Hematopoietic multipotent progenitor cell (in vitro differentiated cells): Measurements from ENCODE around the gene CENPB. TPM values are rescaled to one million over a fixed set of nuclear protein-coding genes. Genes with fewer than 3 reads are reported as not detected.

Source experiments
- DNase-seq, 3 donors: peaks; one replicate each; pipeline ENCODE4 v3.0.0-alpha.2; 2011 to 2015; ENCODE audit warnings: low read depth in 2 of 3, low spot score in 2 of 3
- total RNA-seq: library from RNA; depleted of rRNA; stranded (reverse); fragments of >200 nt; gene quantifications from one replicate; pipeline ENCODE4 v1.2.3, GENCODE V29; 2012

The CENPB gene
- total RNA-seq, 1 donor = 65.2 TPM

- peak; percentile 75 to 88 (median 84) for DNase-seq
Measured at GRCh38 chr20:3768342-3769130, 18.0 kb downstream of the CENPB start.

GRCh38 chr20:3767427-3768341 lies 18.9 kb downstream of the CENPB start, which contains the start of gene ADISSP:
Gene ADISSP (minus strand): TSS chr20:3767753. CDS start chr20:3760100, 7,653 bp downstream.
- peak; percentile 87 to 97 (median 97) for DNase-seq

- DNase-seq = no peak
Measured at GRCh38 chr20:3767110-3767426, 19.5 kb downstream of the CENPB start.

- no peak for DNase-seq
Measured at GRCh38 chr20:3766422-3767109, 20.0 kb downstream of the CENPB start.

DNA sequence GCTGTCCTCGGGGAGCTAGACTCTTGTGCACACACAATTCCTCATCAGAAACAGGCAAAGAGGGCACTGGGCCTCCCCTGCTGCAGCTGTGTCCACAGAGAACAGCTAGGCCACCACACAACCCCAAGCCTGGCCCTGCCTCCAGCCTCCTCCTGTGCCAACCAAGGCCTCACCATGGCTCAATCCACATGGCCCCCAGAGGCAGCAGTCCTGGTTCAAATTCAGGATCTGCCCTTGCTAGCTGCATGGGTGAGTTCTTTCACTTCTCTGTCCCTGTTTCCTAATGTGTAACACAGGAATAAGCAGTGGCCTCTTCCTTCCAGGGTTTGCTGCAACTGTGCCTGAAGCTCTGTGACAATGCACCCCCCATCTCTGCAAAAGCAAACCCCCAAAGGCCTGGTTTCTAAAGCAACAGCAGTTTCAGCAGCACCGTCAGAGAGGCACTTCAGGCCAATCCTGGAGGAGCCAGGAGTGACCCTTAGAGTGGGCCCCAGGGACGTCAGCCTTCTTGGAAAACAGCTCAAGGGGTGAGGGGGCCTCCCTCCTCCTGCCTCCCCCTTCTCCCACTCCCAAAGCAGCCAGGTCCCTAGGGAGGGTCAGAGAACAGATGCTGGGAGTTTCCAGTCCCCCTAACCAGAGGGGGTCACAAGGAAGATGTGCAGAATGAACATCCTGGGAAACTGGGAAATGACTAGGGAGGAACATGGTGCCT lies 21.2 kb downstream of the CENPB start:
- DNase-seq = no peak

- DNase-seq = no peak
Measured at GRCh38 chr20:3764659-3765058, 21.9 kb downstream of the CENPB start.

DNA sequence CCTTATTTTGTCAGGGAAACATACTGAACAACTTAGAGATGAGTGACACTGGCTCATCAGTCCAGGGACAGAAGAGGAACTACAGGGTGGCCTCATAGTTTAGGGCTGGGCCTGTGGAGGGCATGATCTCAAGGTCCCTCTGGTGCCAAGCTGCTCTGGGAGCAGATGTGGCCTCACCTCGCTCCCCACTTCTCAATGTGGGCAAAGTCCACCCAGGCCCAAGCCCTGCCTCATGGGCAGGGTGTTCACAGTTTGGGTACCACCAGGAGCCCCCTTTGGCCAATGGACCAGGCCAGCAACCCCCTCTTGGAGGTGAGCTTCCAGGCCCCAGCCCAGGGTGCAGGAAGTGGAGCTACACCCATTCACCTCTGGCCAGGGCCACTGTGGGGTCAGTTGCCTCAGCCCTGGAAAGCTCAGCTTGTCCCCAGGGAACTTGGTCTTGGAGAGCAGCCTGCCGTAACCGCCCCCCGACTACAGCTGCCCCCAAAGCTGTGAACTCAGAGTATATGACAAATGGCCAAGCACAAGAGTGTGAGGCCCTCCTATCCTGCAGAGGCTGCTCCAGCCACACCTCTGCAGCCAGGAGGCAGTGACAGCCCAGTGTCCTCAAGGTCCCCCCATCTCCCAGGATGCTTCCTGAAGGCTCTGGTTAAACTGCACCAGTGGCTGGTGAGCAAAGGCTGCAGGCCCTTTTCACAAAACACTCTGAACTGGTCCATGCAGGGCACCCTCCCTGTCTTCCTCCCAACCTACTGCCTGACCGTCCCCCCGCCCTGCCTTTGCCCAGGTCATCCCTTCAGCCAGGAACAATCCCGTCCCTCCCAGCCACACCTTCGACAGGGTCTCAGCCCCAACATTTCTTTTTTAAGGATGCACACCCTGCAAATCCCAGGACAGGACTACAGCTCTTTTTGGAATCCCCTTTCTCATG lies 22.6 kb downstream of the CENPB start:
- no peak for DNase-seq

DNA sequence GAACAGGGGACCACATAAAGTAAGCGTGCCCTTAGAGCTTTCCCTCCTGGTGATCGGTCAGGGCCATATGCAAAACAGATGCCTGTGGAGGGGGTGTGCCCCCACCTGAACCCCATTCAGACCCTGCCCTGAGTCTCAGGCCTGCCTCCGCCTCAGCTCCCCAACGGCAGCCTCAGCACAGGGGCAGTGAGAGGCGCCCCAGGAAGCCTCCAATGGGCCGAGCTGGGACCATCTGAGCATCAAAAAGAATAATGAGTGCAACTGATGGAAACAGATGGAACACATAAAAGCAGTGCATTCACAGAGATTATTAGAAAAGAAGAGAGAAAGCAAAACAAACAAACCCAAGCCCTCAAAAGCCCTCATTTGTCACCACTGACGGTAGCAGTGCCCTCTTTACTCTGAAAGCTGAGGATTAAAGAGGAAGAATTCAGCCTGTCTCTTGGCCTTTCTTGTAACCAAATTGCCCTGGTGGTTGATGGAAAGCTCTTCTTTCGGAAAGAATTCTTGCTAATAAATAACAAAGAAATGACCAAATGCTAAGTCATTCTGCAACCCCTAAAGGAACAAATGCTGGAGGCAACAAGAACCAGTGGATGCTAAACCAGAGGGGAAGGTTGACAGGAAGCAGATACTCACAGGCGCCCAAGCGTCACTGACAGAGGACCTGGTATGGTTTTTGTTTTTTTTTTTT lies 25.7 kb downstream of the CENPB start:
- peak in 1 of 3 donors; percentile 76 for DNase-seq

GRCh38 chr20:3759884-3760283 lies 26.7 kb downstream of the CENPB start:
- no peak for DNase-seq

- DNase-seq = no peak
Measured at GRCh38 chr20:3759316-3759823, 27.2 kb downstream of the CENPB start.

GRCh38 chr20:3758566-3758965 lies 28.0 kb downstream of the CENPB start:
- no peak for DNase-seq

DNA sequence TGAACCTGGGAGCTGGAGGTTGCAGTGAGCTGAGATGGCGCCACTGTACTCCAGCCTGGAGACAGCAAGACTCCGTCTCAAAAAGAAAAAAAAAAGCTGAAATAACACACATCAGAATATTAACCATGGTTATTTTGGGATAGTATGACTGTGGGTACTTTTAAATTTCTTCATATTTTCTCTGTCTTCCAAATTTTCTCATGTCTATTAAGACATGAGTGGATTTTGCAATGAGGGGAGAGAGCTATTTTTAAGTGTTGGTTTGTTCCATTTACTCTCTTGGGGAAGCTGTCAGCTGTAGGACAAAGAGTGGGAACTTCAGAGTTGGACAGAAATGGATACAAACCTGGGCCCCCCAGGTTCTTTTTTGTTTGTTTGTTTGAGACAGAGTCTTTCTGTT lies 29.3 kb downstream of the CENPB start:
- DNase-seq = no peak

DNA sequence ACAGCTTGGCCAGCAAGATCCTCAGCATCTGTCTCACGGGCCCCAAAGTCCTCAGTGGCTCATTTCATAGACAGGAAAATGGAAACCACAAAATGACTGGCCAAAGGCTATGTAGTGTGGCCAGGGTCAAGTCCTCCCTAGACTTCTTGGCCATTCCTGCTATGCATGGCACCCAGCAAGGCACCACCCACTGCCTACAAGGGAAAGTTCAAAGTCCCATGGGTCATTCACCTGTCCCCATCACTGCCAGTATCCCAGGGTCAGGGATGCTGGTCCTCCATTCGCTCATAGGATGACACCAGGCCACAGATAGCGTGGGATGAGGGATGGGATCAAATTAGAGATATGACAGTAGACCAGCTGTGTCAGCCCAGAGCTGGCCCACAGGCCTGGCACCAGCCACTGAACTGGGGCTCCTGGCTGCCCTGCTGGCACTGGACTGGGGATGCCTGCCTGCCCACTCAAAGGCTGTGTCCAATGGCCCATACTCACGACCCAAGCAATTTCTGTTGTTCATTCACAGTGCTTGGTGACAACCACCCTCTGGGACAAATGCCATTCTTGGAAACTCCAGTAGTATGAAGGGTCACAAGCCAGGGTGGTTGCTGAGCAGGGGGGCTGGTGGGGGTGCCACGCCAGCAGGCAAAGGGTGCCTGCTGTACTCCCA lies 30.6 kb downstream of the CENPB start:
- no peak for DNase-seq

DNA sequence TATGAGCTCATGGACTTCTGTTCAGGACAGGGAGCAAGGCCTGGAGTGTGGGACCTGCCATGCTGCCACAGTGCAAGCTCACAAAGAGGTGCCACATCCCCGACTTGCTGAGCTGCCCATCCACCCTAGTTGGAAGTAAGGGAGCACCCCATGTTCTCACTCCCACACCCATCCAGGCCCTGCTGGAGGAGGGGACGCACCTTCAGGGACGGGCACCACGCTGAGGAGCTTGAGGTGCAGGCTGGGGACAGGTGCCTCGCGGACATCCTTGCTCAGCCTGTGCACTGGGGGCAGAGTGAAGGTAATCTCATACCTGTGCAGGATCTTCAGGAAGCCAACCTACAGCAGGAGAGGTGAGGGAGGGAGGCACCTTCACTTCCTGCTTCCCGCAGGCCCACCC lies 31.3 kb downstream of the CENPB start:
- no peak for DNase-seq

- DNase-seq = no peak
Measured at GRCh38 chr20:3754276-3754630, 32.3 kb downstream of the CENPB start.

- no peak for DNase-seq
Measured at GRCh38 chr20:3753501-3754275, 32.9 kb downstream of the CENPB start.

DNA sequence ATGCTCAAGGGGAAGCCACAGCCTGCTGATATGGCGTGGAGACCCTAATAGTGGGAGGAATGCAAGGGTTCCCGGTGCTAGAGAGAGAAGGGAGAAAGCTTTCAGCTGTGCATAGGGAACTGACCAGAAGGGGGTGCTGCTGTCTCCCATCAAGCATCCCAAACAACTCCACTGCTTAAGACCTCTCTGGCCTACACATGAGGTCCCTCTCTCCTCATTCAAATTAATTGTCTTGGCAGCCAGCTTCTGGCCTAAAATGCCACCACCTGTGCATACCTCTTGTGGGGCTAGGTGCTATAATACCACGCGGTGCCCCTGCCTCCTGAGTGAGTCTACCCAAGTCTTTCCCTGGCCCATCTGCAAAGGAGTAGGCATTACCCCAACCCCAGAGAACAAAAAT lies 33.4 kb downstream of the CENPB start:
- peak in 2 of 3 donors; percentile 67 to 79 for DNase-seq

DNA sequence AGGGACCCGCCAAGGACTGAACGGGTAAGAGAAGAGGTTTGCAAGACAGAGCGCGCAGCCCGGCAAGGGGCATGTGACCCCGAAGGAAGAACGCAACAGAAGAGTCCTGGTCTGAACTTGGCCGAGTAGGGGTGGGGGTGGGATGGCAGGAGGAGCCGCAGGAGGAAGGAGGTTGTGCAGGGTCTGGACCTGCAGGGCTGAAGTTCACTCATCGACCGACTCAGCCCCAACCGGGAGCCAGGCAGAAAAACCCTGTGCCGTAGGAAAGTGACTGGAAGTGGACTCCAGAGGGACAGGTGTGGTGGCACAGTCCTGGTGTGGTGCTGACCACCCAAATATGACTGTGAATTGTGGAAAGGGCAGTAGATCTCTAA lies 34.2 kb downstream of the CENPB start:
- DNase-seq = no peak
